SK-N-MC (cell line): Measurements from ENCODE around the gene SH2D1A.
"Not testable (repeated sequence)": the region's sequence is repeated elsewhere in the genome, so short reads cannot be mapped to it uniquely, and the experiment has no call there.

Experiments
- DNase-seq: peaks from one replicate; pipeline ENCODE4 v3.0.0-alpha.2; 2011; ENCODE audit warnings: low read depth, low spot score
- H3K27ac ChIP-seq: fragments of 200-600 bp; sonication (generic); 2 replicates; pipeline ENCODE4 v1.5.1; 2016; ENCODE audit warnings: mixed run types
- H3K36me3 ChIP-seq: fragments of 200-600 bp; sonication (generic); 2 replicates; pipeline ENCODE4 v1.6.1; 2017; ENCODE audit warnings: antibody characterized with exemption, low read length, mixed read lengths; ENCODE audit not compliant: insufficient read depth
- H3K4me3 ChIP-seq: fragments of 200-600 bp; sonication (generic); 2 replicates; pipeline ENCODE4 v1.5.1; 2016
- H3K9ac ChIP-seq: fragments of 200-600 bp; sonication (generic); 2 replicates; pipeline ENCODE4 v1.8.0; 2017; ENCODE audit warnings: mixed run types, mixed read lengths; ENCODE audit not compliant: insufficient read length
- H3K9me3 ChIP-seq: fragments of 200-600 bp; sonication (generic); 2 replicates; pipeline ENCODE4 v1.6.1; 2017; ENCODE audit warnings: low read depth, mild to moderate bottlenecking, antibody characterized with exemption, low read length, moderate library complexity, mixed read lengths
- EZH2 ChIP-seq: fragments of 200-600 bp; sonication (generic); IDR thresholded peaks from one replicate; pipeline ENCODE4 v1.6.1; 2017; ENCODE audit warnings: antibody characterized with exemption
- FOXP2 ChIP-seq: optimal IDR thresholded peaks from 2 replicates; pipeline ENCODE3; 2011; ENCODE audit warnings: mild to moderate bottlenecking, moderate library complexity; ENCODE audit not compliant: insufficient read depth; ENCODE audit errors: extremely low read length, control extremely low read depth
- POLR2AphosphoS5 ChIP-seq: IDR thresholded peaks from 2 replicates; pipeline ENCODE4 v1.6.1; 2012; ENCODE audit warnings: mild to moderate bottlenecking, low read depth, low read length, borderline replicate concordance

Gene SH2D1A

DNA sequence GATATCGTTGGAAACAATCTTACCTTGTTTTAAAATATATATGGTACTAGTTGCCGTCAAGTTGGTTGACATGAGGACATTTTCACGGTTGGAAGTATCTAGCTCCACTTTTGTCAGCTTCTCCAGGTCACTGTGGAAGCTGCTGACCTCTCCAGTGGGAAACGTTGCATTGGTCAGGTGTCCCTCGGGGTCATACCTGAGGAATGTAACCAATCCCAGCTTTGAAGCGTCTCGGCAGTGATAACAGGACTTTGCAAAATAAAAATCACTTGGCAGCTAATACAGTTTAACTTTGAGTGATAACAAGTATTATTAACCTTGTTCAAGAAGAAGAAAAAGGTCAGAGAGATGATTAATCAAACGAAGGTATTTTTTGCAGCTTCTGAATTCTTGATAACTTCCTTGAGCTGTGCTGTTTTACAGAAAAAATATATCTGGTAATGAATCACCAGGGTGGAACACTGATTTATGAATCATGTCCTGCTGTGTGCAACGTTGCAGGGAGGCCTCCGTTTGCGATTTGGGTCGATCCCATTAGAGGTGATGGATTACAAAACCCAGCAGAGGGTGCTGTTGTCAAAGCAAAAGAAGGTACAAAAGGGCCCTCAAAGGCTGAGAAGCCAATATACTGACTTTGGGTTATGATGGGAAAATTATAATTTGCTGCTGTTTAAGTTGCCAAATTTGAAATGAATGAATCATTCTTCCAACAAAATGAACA is 60.1 kb downstream of the SH2D1A start:
- no peak overlapping the region for H3K9ac ChIP-seq
- H3K9me3 ChIP-seq: no peaks in the 10 kb centered on the region
- TF ChIP-seq EZH2: no peak
- no peak for TF ChIP-seq FOXP2
- TF ChIP-seq POLR2AphosphoS5: no peak
- no peak overlapping the region for H3K4me3 ChIP-seq
- peak; percentile 45 for DNase-seq
- H3K36me3 ChIP-seq: no peaks in the 10 kb centered on the region; the same call in 1 of the 2 replicates
- H3K27ac ChIP-seq: no peak overlapping the region

DNA sequence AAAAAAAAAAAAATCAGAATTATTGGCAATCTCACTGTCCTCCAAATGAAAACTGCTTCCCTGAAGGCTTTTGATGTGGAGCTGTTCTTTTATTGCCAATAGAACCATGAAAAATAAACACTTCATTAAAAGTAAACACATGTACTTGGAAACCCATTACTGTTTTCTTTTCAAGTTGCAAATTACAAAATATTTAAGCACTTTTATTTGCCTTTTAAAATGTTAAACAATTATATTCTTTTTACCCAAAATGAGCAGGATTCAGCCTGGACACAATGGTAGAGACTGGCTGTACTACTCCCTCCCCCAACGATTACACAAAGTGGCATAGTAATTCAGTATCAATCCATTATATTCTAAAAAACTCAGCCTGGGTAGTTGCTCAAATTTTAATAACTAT is 60.9 kb downstream of the SH2D1A start:
- Histone ChIP-seq H3K9ac (no peak overlapping the region), H3K27ac (no peak overlapping the region), H3K36me3 (no peaks in the 10 kb centered on the region; the same call in 1 of the 2 replicates), H3K9me3 (no peaks in the 10 kb centered on the region), H3K4me3 (no peak overlapping the region)
- TF ChIP-seq FOXP2: no peak
- DNase-seq: no peak

DNA sequence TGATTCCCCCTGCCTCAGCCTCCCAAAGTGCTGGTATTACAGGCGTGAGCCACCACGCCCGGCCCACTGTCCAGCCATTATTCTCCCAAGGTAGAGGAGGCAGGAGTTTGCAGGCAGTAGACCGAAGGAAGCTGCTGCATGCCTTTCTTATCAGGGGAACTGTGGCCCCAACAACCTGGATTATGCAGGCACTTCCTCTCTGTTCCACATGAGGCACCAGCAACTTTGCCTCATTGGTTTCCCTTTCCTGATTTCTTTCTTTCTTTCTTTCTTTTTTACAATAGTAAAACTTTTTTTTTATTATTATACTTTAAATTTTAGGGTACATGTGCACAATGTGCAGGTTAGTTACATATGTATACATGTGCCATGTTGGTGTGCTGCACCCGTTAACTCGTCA is 62.0 kb downstream of the SH2D1A start:
- not testable (repeated sequence) for H3K9ac ChIP-seq, H3K27ac ChIP-seq, H3K36me3 ChIP-seq, H3K4me3 ChIP-seq, H3K9me3 ChIP-seq, DNase-seq

DNA sequence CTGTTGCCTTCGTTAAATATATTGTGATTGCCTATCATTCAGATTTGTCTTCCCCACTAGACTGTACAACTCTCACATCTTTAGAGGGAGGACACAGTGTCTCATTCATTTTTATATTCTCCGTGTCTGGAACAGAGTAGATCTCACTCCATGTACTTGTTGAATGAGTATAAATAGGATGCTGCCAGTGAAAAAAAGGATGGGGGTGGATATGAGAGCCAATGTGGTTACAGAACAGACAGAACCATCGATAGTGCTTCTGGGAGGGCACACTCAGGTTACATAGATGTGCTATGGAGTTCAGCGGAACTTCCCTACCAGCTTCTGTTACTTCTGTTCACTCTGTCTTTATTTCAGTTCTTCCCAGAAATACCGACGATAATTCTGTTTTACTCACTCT is 66.9 kb downstream of the SH2D1A start:
- no peak overlapping the region for H3K9ac ChIP-seq
- no peak for TF ChIP-seq FOXP2
- no peak for TF ChIP-seq POLR2AphosphoS5
- no peak for TF ChIP-seq EZH2
- no peak overlapping the region for H3K27ac ChIP-seq
- H3K9me3 ChIP-seq: no peaks in the 10 kb centered on the region
- no peak overlapping the region for H3K4me3 ChIP-seq
- no peaks in the 10 kb centered on the region; the same call in 1 of the 2 replicates for H3K36me3 ChIP-seq
- DNase-seq: no peak

DNA sequence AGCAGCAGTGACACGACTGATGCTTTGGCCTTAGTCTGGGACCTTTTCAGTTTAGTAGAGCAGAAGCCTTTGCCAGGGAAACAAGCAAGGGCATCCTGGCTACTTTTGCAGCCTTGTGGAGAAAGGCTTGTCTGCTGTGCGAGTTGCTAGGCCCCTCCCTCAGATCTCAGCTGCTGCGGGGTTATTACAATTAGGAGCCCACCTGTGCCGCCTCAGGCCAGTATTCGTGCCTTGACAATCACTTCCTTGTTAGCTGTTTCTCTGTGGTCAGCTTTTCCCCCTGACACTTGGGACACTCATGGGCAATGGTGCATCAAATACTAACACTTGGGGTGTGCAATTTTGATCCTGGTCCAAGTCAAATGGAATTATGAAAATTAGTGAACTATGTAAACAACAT is 67.9 kb downstream of the SH2D1A start:
- no peaks in the 10 kb centered on the region; the same call in 1 of the 2 replicates for H3K36me3 ChIP-seq
- TF ChIP-seq EZH2 (no peak), FOXP2 (no peak), POLR2AphosphoS5 (no peak)
- H3K27ac ChIP-seq: no peak overlapping the region
- no peak overlapping the region for H3K4me3 ChIP-seq
- no peak for DNase-seq
- no peak overlapping the region for H3K9ac ChIP-seq
- no peaks in the 10 kb centered on the region for H3K9me3 ChIP-seq

DNA sequence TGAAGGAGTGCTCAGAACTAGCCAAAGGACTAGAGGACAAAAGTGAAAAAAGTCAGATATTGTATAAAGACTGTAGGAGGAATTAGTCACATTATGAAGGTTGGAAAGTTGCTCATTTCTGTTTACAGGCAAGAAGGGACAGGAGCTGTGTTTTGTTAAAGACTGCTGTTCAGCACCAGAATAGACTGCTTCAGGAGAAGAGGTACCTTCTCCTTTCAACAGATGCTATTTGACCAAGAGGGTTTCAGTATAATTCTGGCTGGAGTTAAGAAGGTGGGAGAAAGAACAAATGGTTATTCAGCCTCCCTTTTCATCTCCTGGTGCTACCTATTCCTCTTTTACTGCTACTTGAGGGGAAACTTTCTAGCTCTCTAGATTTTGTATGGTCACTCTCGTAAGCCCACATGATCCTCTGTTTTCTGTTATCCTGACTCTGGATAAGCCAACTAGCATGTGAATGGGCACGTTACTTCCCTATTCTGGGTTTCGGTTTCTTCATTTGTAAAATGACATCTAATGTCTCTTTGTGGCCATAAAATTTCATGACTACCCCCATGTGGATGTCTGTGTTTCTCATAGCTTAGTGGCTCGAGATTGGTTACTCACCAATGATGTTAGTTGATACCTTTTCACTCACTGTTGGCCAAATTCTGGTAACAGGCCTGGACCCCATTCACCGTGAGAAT is 68.9 kb downstream of the SH2D1A start:
- no peak for DNase-seq
- Histone ChIP-seq H3K9me3 (no peaks in the 10 kb centered on the region), H3K36me3 (no peaks in the 10 kb centered on the region; the same call in 1 of the 2 replicates), H3K4me3 (no peak overlapping the region), H3K27ac (no peak overlapping the region), H3K9ac (no peak overlapping the region)
- TF ChIP-seq POLR2AphosphoS5 (no peak), EZH2 (no peak), FOXP2 (no peak)

DNA sequence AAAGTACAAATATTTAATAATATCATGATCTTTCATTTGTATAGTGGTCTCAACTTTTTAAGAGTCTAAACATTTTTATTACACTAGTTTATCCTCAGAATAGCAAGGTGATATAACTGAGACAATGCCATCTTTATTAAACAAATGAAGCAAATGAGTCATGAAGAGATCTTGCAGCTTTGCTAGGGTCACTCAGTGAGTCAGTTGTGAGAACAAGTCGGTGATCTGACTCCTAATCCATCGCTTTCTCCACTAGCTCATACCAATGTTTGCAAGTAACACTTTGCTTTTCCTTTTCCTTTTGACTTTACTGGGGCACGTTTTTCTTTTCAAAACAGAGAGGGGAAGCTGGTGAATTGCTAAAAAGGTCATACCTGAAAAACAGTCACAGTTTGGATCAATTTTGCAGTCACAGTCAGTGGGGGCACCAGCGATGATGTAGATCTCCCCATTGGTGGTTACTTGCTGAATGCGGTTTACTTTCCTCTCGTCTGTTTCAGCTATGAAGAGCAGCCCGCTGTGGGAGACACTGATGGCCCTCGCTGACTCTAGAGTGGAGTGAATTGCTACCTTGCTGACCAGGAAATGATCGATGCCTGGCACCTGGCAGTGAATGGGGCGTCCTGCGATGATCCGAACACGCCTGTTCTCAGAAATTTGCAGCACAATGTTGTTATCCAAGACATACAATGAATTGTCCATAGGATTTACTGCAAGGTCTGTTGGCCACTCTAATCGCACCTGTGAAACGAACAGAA is 75.7 kb downstream of the SH2D1A start:
- Histone ChIP-seq H3K4me3 (no peak overlapping the region), H3K36me3 (no peaks in the 10 kb centered on the region; the same call in 1 of the 2 replicates), H3K9ac (no peak overlapping the region), H3K9me3 (no peaks in the 10 kb centered on the region), H3K27ac (no peak overlapping the region)
- TF ChIP-seq FOXP2 (no peak), EZH2 (no peak), POLR2AphosphoS5 (no peak)
- no peak for DNase-seq
